ENCODE data around the gene PLEKHS1.

The PLEKHS1 gene

GRCh38 chr10:113751181-113751732 is at the start of gene PLEKHS1:
PLEKHS1 (plus strand) TSS chr10:113751682; CDS start chr10:113755278, 3,596 bp downstream.
- no peak for DNase-seq (ENCODE audit: low read depth)

- DNase-seq (ENCODE audit: low read depth): no peak
These were observed 46.7 kb upstream of the PLEKHS1 start for GRCh38 chr10:113704637-113705343.

- no peak for DNase-seq (ENCODE audit: low read depth)
These were observed 46.2 kb upstream of the PLEKHS1 start for GRCh38 chr10:113705344-113705652.

GRCh38 chr10:113706623-113707022 is 44.9 kb upstream of the PLEKHS1 start:
- no peak for DNase-seq (ENCODE audit: low read depth)

GRCh38 chr10:113708640-113709039 is 42.8 kb upstream of the PLEKHS1 start:
- no peak for DNase-seq (ENCODE audit: low read depth)

- DNase-seq (ENCODE audit: low read depth): no peak
These were observed 42.2 kb upstream of the PLEKHS1 start for GRCh38 chr10:113709221-113709838.

GRCh38 chr10:113711142-113711541 is 40.3 kb upstream of the PLEKHS1 start:
- no peak for DNase-seq (ENCODE audit: low read depth)

- no peak for DNase-seq (ENCODE audit: low read depth)
These were observed 39.5 kb upstream of the PLEKHS1 start for GRCh38 chr10:113712024-113712423.

- DNase-seq (ENCODE audit: low read depth): no peak
These were observed 38.5 kb upstream of the PLEKHS1 start for GRCh38 chr10:113712755-113713639.

- no peak for DNase-seq (ENCODE audit: low read depth)
These were observed 37.9 kb upstream of the PLEKHS1 start for GRCh38 chr10:113713640-113713982.

- no peak for DNase-seq (ENCODE audit: low read depth)
These were observed 35.2 kb upstream of the PLEKHS1 start for GRCh38 chr10:113716109-113716910.

GRCh38 chr10:113718969-113719822 is 32.3 kb upstream of the PLEKHS1 start:
- DNase-seq (ENCODE audit: low read depth): no peak

GRCh38 chr10:113720386-113720785 is 31.1 kb upstream of the PLEKHS1 start:
- no peak for DNase-seq (ENCODE audit: low read depth)

GRCh38 chr10:113732160-113732881 is 19.2 kb upstream of the PLEKHS1 start:
- DNase-seq (ENCODE audit: low read depth): no peak

- no peak for DNase-seq (ENCODE audit: low read depth)
These were observed 18.5 kb upstream of the PLEKHS1 start for GRCh38 chr10:113732966-113733365.

- no peak for DNase-seq (ENCODE audit: low read depth)
These were observed 17.8 kb upstream of the PLEKHS1 start for GRCh38 chr10:113733635-113734034.

GRCh38 chr10:113735913-113736312 is 15.6 kb upstream of the PLEKHS1 start:
- no peak for DNase-seq (ENCODE audit: low read depth)

GRCh38 chr10:113736576-113736975 is 14.9 kb upstream of the PLEKHS1 start:
- no peak for DNase-seq (ENCODE audit: low read depth)

GRCh38 chr10:113739031-113739430 is 12.5 kb upstream of the PLEKHS1 start:
- no peak for DNase-seq (ENCODE audit: low read depth)

- DNase-seq (ENCODE audit: low read depth): no peak
These were observed 11.9 kb upstream of the PLEKHS1 start for GRCh38 chr10:113739577-113739976.
